Esophagus muscularis mucosa (tissue), 3 donors: ENCODE results near the gene PSMA8.

Source experiments
- CTCF ChIP-seq, 3 experiments: fragments of 200-600 bp in 2 of 3; fragments of 450-650 bp in 1 of 3; sonication (generic) in 2 of 3; IDR thresholded peaks; one replicate each; pipeline ENCODE4 v1.5.1; 2017 to 2019; ENCODE audit warnings: antibody characterized with exemption in 3 of 3, mild to moderate bottlenecking in 2 of 3, moderate library complexity in 1 of 3
- POLR2A ChIP-seq: fragments of 450-650 bp; IDR thresholded peaks from one replicate; pipeline ENCODE4 v1.6.1; 2017; ENCODE audit warnings: antibody characterized with exemption, moderate library complexity, mild to moderate bottlenecking, low read depth

- TF ChIP-seq POLR2A (no peak), CTCF (IDR thresholded peaks at IDR 0.05) (no peak)
Measured at GRCh38 chr18:26157326-26157725, 23.7 kb downstream of the PSMA8 start.
